ENCODE results near the gene IQCM.

The IQCM gene

GRCh38 chr4:149815743-149816142 is at the start of gene IQCM:
Gene IQCM, minus strand, starts transcription at chr4:149815843. Its CDS starts 73,152 bp downstream, at chr4:149742691.
- no peak for DNase-seq (ENCODE audit: low read depth in 3 of 3, low spot score in 1 of 3)

- DNase-seq (ENCODE audit: low read depth in 3 of 3, low spot score in 1 of 3): no peak
Measured at GRCh38 chr4:149857446-149857845, 41.8 kb upstream of the IQCM start.

- no peak for DNase-seq (ENCODE audit: low read depth in 3 of 3, low spot score in 1 of 3)
Measured at GRCh38 chr4:149845743-149846142, 30.1 kb upstream of the IQCM start.

GRCh38 chr4:149841686-149842085 is 26.0 kb upstream of the IQCM start:
- DNase-seq (ENCODE audit: low read depth in 3 of 3, low spot score in 1 of 3): no peak

GRCh38 chr4:149838036-149838435 is 22.4 kb upstream of the IQCM start:
- DNase-seq (ENCODE audit: low read depth in 3 of 3, low spot score in 1 of 3): no peak

GRCh38 chr4:149836546-149836945 is 20.9 kb upstream of the IQCM start:
- DNase-seq (ENCODE audit: low read depth in 3 of 3, low spot score in 1 of 3): no peak

- no peak for DNase-seq (ENCODE audit: low read depth in 3 of 3, low spot score in 1 of 3)
Measured at GRCh38 chr4:149835280-149835679, 19.6 kb upstream of the IQCM start.

GRCh38 chr4:149831656-149832208 is 16.1 kb upstream of the IQCM start:
- DNase-seq (ENCODE audit: low read depth in 3 of 3, low spot score in 1 of 3): no peak

GRCh38 chr4:149830823-149831222 is 15.2 kb upstream of the IQCM start:
- DNase-seq (ENCODE audit: low read depth in 3 of 3, low spot score in 1 of 3): no peak

GRCh38 chr4:149825336-149825735 is 9.7 kb upstream of the IQCM start:
- no peak for DNase-seq (ENCODE audit: low read depth in 3 of 3, low spot score in 1 of 3)

GRCh38 chr4:149823769-149824221 is 8.2 kb upstream of the IQCM start:
- DNase-seq (ENCODE audit: low read depth in 3 of 3, low spot score in 1 of 3): no peak

GRCh38 chr4:149801416-149801815 is 14.2 kb downstream of the IQCM start:
- DNase-seq (ENCODE audit: low read depth in 3 of 3, low spot score in 1 of 3): no peak

GRCh38 chr4:149799546-149799945 is 16.1 kb downstream of the IQCM start:
- DNase-seq (ENCODE audit: low read depth in 3 of 3, low spot score in 1 of 3): no peak

- DNase-seq (ENCODE audit: low read depth in 3 of 3, low spot score in 1 of 3): no peak
Measured at GRCh38 chr4:149796381-149796780, 19.3 kb downstream of the IQCM start.

GRCh38 chr4:149795256-149795655 is 20.4 kb downstream of the IQCM start:
- no peak for DNase-seq (ENCODE audit: low read depth in 3 of 3, low spot score in 1 of 3)

- DNase-seq (ENCODE audit: low read depth in 3 of 3, low spot score in 1 of 3): no peak
Measured at GRCh38 chr4:149794352-149794751, 21.3 kb downstream of the IQCM start.

GRCh38 chr4:149793459-149793858 is 22.2 kb downstream of the IQCM start:
- DNase-seq (ENCODE audit: low read depth in 3 of 3, low spot score in 1 of 3): no peak

- no peak for DNase-seq (ENCODE audit: low read depth in 3 of 3, low spot score in 1 of 3)
Measured at GRCh38 chr4:149791851-149792250, 23.8 kb downstream of the IQCM start.

- DNase-seq (ENCODE audit: low read depth in 3 of 3, low spot score in 1 of 3): no peak
Measured at GRCh38 chr4:149790172-149790907, 25.3 kb downstream of the IQCM start.

- no peak for DNase-seq (ENCODE audit: low read depth in 3 of 3, low spot score in 1 of 3)
Measured at GRCh38 chr4:149788300-149788699, 27.3 kb downstream of the IQCM start.

GRCh38 chr4:149785696-149786431 is 29.8 kb downstream of the IQCM start:
- DNase-seq (ENCODE audit: low read depth in 3 of 3, low spot score in 1 of 3): no peak

- no peak for DNase-seq (ENCODE audit: low read depth in 3 of 3, low spot score in 1 of 3)
Measured at GRCh38 chr4:149784018-149784417, 31.6 kb downstream of the IQCM start.

Data from stimulated activated CD4-positive, alpha-beta T cell treated with anti-CD3 and anti-CD28 coated beads, TNF-alpha, amount 100 ng/mL, for 1 hour (primary cell).